HEK293T (cell line): Measurements from ENCODE around the gene HHAT.

ENCODE experiments used
- ARNT ChIP-seq: fragments of 450-650 bp; IDR thresholded peaks from 2 replicates; pipeline ENCODE4 v1.6.1; 2017; ENCODE audit warnings: mild to moderate bottlenecking
- CTBP1 ChIP-seq: fragments of 450-650 bp; IDR thresholded peaks from 2 replicates; pipeline ENCODE4 v1.6.1; 2016; ENCODE audit warnings: borderline replicate concordance
- ELF4 ChIP-seq: fragments of 450-650 bp; IDR thresholded peaks from 2 replicates; pipeline ENCODE4 v1.6.1; 2017; ENCODE audit warnings: antibody characterized with exemption
- FOXA1 ChIP-seq: fragments of 450-650 bp; IDR thresholded peaks from 2 replicates; pipeline ENCODE4 v1.6.1; 2016; ENCODE audit warnings: mild to moderate bottlenecking
- FOXM1 ChIP-seq: fragments of 450-650 bp; IDR thresholded peaks from 2 replicates; pipeline ENCODE4 v1.6.1; 2017; ENCODE audit warnings: mild to moderate bottlenecking, borderline replicate concordance
- HDGF ChIP-seq: fragments of 450-650 bp; IDR thresholded peaks from 2 replicates; pipeline ENCODE4 v1.6.1; 2017; ENCODE audit warnings: antibody characterized with exemption, borderline replicate concordance
- L3MBTL2 ChIP-seq: fragments of 450-650 bp; conservative IDR thresholded peaks from 2 replicates; pipeline ENCODE4 v1.6.1; 2016; ENCODE audit warnings: mild to moderate bottlenecking
- LEF1 ChIP-seq: fragments of 450-650 bp; IDR thresholded peaks from 2 replicates; pipeline ENCODE4 v1.6.1; 2017; ENCODE audit warnings: mild to moderate bottlenecking, borderline replicate concordance
- NFRKB ChIP-seq: fragments of 450-650 bp; IDR thresholded peaks from 2 replicates; pipeline ENCODE4 v1.6.1; 2016; ENCODE audit warnings: mild to moderate bottlenecking, moderate library complexity
- SP1 ChIP-seq: fragments of 450-650 bp; IDR thresholded peaks from 2 replicates; pipeline ENCODE4 v1.6.1; 2017
- TARDBP ChIP-seq: fragments of 450-650 bp; IDR thresholded peaks from 2 replicates; pipeline ENCODE4 v1.6.1; 2016
- ZNF384 ChIP-seq: fragments of 450-650 bp; IDR thresholded peaks from 2 replicates; pipeline ENCODE4 v1.6.1; 2016
- TF ChIP-seq, protein P1 (sequence below): fragments of 450-650 bp; IDR thresholded peaks from 2 replicates; pipeline ENCODE4 v1.6.1; 2016

DNA sequence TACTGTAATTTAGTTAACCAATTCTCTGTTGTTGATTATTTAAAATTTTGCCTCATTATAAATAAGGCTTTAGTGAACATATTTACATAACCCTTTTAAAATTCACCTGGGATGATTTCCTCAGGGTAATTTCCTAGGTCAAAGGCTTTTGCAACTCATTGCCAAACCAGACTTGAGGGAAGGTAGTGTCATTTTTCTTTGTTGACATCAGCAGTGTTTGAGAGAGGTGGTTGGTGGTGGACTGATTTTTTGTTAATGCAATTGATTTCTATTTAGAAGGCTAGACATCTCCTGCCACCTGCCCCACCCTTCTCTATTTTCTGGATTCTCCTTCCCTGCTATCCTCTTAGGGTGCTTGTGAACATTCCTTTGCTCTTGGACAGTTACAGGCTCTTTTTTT is 116.8 kb downstream of the HHAT start:
- no peak for TF ChIP-seq SP1
- no peak for TF ChIP-seq FOXA1
- no peak for TF ChIP-seq CTBP1
- TF ChIP-seq, protein P1, sequence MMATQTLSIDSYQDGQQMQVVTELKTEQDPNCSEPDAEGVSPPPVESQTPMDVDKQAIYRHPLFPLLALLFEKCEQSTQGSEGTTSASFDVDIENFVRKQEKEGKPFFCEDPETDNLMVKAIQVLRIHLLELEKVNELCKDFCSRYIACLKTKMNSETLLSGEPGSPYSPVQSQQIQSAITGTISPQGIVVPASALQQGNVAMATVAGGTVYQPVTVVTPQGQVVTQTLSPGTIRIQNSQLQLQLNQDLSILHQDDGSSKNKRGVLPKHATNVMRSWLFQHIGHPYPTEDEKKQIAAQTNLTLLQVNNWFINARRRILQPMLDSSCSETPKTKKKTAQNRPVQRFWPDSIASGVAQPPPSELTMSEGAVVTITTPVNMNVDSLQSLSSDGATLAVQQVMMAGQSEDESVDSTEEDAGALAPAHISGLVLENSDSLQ, result no peak
- no peak for TF ChIP-seq NFRKB
- no peak for TF ChIP-seq ARNT
- TF ChIP-seq ZNF384, result no peak
- TF ChIP-seq L3MBTL2, result no peak
- TF ChIP-seq TARDBP, result no peak
- no peak for TF ChIP-seq HDGF
- no peak for TF ChIP-seq FOXM1
- no peak for TF ChIP-seq ELF4
- TF ChIP-seq LEF1, result no peak
